T follicular helper cell (primary cell): ENCODE results near the gene RNU6-9.

Source experiments
- DNase-seq: peaks from one replicate; pipeline ENCODE4 v3.0.0-alpha.2; 2020; ENCODE audit warnings: low read depth

RNU6-9 gene

DNA sequence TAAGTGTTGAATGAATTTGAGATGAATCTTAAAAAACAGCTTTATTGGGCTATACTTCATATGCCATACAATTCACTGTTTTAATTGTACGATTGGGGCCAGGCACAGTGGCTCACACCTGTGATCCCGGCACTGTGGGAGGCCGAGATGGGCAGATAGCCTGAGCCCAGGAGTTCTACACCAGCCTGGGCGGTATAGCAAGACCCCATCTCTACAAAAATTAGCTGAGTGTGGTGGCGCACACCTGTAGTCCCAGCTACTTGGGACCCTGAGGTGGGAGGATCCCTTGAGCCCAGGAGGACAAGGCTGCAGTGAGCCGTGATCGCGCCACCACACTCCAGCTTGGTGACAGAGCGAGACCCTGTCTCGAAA, 42.9 kb downstream of the RNU6-9 start:
- no peak for DNase-seq

- DNase-seq, result no peak
These were observed 44.0 kb downstream of the RNU6-9 start for GRCh38 chr19:937259-937694.

DNA sequence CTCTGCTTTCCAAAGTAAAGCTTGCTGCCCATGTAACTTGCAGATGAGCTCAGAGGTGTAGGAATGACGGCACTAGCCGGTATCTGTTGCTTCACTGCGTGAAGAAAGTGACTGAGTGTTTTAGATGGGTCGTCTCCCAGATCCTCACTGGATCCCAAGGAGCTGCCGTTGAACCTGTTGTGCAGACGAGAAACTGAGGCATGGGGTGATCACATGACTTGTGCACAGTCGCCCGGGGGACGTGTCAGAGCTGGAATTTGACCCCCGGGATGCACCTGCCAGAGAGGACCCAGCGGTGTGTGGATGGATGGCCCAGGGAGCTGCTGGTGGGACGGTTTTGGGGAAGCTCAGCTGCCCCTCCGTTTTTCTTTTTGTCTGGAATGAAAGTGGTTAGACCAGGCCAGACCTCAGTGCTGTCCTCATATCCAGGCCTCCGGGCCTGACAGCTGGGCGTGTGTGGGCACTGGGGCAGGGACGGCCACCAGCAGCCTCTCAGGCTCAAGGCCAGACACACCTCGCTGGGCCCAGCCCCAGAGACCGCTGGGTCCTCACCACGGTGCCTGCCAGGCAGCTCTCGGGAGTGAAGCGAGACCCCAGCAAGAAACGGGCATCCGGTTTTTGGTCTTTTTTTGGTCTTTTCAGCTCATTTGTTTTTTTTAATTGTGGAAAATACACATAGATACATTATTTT, 45.1 kb downstream of the RNU6-9 start:
- no peak for DNase-seq

- no peak for DNase-seq
These were observed 46.2 kb downstream of the RNU6-9 start for GRCh38 chr19:939439-939838.

DNA sequence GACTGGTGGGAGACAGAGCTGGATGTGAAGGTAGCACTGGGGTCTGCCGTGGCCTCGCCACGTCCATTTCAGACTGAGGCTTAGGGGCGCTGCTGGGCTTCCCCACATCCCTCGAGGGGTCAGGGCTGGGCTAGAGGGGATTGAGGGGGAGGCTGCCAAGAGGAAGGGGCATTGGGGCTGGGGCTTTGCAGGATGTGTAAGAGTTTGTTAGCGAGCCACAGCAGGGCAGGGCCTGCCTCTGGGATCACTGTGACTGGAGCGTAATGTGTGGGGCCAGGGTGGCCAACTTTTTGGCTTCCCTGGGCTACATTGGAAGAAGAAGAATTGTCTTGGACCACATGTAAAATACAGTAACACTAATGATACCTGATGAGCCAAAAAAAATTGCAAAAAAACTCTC, 46.6 kb downstream of the RNU6-9 start:
- no peak for DNase-seq

GRCh38 chr19:940591-941291, 47.5 kb downstream of the RNU6-9 start:
- DNase-seq, result peak; percentile 46

DNA sequence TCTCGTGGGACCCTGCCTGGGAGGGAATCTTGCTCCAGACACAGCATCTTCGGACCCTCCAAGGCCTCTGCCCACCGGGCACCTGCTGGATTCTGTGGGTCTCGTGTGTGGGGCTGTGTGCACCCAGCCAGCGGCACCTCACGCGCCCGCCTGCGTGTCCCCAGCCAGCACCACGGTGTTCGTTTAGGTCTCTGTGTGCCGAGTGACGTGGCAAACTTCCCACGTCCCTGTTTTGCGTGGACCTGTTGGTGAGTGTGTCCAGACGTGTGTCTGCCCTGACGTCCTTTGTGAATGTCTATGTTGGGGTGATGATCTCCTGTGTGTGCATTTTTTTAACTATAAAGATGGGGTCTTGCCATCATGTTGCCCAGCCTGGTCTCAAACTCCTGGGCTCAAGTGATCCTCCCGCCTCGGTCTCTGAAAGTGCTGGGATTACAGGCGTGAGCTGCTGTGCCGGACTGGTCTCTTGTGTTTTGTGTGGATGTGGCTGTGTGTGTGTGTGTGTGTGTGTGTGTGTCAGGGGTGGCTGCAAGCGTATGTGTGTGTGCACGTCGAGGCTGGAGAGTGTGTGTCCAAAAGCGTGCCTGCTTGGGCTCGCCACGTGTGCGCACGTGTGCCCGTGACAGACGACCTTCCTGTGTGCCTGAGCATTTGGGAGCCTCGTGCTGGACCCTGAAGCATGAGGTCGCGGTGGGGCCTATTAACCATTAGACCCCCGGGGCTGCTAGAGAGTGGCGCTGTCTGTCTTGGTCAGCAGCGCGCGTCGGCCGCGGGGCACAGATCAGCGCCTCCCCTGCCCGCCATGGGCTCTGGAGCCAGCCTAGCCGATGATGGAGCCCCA, 48.2 kb downstream of the RNU6-9 start:
- no peak for DNase-seq

GRCh38 chr19:942133-942645, 48.9 kb downstream of the RNU6-9 start:
- DNase-seq, result no peak
